Tibial nerve (tissue), 4 donors: ENCODE measurements around the gene PRR30. TPM values are rescaled to one million over a fixed set of nuclear protein-coding genes. Genes with fewer than 3 reads are reported as not detected.

Experiments used
- DNase-seq, 2 donors: peaks; one replicate each; pipeline ENCODE4 v3.0.0-alpha.2; 2019; ENCODE audit warnings: low spot score in 2 of 2
- H3K27ac ChIP-seq, 4 donors: fragments of 200-600 bp; sonication (generic) in 3 of 4; one replicate each; pipeline ENCODE4 v1.5.1; 2017 to 2019; ENCODE audit warnings: mild to moderate bottlenecking in 1 of 4
- H3K27me3 ChIP-seq, 2 donors: fragments of 200-600 bp; sonication (generic) in 1 of 2; one replicate each; pipeline versions ENCODE4 v1.5.1 to v1.6.0; 2017 to 2019
- H3K36me3 ChIP-seq, 3 donors: fragments of 200-600 bp; sonication (generic); one replicate each; pipeline ENCODE4 v1.5.1; 2018 to 2019
- H3K4me1 ChIP-seq, 4 donors: fragments of 200-600 bp; sonication (generic) in 3 of 4; one replicate each; pipeline ENCODE4 v1.5.1; 2017 to 2019
- H3K4me3 ChIP-seq, 4 donors: fragments of 200-600 bp; sonication (generic) in 3 of 4; one replicate each; pipeline ENCODE4 v1.5.1; 2017 to 2019; ENCODE audit warnings: mild to moderate bottlenecking in 1 of 4, moderate library complexity in 1 of 4
- H3K9me3 ChIP-seq, 4 donors: fragments of 200-600 bp; sonication (generic) in 3 of 4; one replicate each; pipeline ENCODE4 v1.5.1; 2017 to 2019
- EP300 ChIP-seq, 2 donors: sonication (generic); formaldehyde crosslinking; IDR thresholded peaks; one replicate each; pipeline ENCODE4 v1.6.1; 2017; ENCODE audit warnings: antibody characterized with exemption in 2 of 2, mild to moderate bottlenecking in 1 of 2
- POLR2A ChIP-seq, 2 donors: fragments of 450-650 bp; IDR thresholded peaks; one replicate each; pipeline ENCODE4 v1.6.1; 2017; ENCODE audit warnings: antibody characterized with exemption in 2 of 2, mild to moderate bottlenecking in 2 of 2, moderate library complexity in 2 of 2
- WGBS, 2 donors: methylation state at CpG; one replicate each; pipeline ENCODE4 v1.1.5; 2018; 5-methylcytosine and 5-hydroxymethylcytosine counted together
- total RNA-seq, 4 donors: library from RNA; depleted of rRNA; stranded (reverse); fragments of >200 nt; gene quantifications; one replicate each; pipeline ENCODE4 v1.1.0, GENCODE V29; 2016
- TF ChIP-seq, protein P1 (sequence below), 5 experiments: fragments of 200-600 bp in 3 of 5; fragments of 450-650 bp in 2 of 5; sonication (generic) in 3 of 5; IDR thresholded peaks; one replicate each; pipeline ENCODE4 v1.5.1; 2016 to 2019; ENCODE audit warnings: antibody characterized with exemption in 5 of 5, mild to moderate bottlenecking in 3 of 5, moderate library complexity in 2 of 5

The PRR30 gene
- total RNA-seq, 4 donors from 2014 or later = not detected

DNA sequence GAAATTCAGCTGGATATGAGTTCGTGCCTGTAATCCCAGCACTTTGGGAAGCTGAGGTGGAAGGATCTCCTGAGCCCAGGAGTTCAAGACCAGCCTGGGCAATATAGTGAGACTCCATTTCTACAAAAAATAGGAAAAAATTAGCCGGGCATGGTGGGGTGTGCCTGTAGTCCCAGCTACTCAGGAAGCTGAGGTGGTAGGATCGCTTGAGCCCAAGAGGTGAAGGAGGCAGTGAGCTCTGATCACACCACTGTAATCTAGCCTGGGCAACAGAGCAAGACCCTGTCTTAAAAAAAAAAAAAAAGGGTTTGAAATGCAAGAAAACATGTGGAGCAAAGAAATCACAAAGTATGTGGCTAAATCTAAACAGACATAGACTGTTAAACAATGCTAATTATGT is 30.1 kb downstream of the PRR30 start:
- H3K4me1 ChIP-seq = peaks cover 0 to 3% (median 0%) of the 10 kb centered on the region in 4 donors
- TF ChIP-seq, protein P1, sequence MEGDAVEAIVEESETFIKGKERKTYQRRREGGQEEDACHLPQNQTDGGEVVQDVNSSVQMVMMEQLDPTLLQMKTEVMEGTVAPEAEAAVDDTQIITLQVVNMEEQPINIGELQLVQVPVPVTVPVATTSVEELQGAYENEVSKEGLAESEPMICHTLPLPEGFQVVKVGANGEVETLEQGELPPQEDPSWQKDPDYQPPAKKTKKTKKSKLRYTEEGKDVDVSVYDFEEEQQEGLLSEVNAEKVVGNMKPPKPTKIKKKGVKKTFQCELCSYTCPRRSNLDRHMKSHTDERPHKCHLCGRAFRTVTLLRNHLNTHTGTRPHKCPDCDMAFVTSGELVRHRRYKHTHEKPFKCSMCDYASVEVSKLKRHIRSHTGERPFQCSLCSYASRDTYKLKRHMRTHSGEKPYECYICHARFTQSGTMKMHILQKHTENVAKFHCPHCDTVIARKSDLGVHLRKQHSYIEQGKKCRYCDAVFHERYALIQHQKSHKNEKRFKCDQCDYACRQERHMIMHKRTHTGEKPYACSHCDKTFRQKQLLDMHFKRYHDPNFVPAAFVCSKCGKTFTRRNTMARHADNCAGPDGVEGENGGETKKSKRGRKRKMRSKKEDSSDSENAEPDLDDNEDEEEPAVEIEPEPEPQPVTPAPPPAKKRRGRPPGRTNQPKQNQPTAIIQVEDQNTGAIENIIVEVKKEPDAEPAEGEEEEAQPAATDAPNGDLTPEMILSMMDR (IDR thresholded peaks at IDR 0.05) = no peak
- no peak for TF ChIP-seq POLR2A (IDR thresholded peaks at IDR 0.05)
- no peak for DNase-seq
- no peak overlapping the region for H3K4me3 ChIP-seq
- H3K36me3 ChIP-seq = no peaks in the 10 kb centered on the region
- H3K27ac ChIP-seq = no peak overlapping the region
- no peaks in the 10 kb centered on the region for H3K9me3 ChIP-seq
- WGBS, 2 donors = 88 to 94% methylated on average over 3 of the region's 3 CpGs
- no peaks in the 10 kb centered on the region for H3K27me3 ChIP-seq

DNA sequence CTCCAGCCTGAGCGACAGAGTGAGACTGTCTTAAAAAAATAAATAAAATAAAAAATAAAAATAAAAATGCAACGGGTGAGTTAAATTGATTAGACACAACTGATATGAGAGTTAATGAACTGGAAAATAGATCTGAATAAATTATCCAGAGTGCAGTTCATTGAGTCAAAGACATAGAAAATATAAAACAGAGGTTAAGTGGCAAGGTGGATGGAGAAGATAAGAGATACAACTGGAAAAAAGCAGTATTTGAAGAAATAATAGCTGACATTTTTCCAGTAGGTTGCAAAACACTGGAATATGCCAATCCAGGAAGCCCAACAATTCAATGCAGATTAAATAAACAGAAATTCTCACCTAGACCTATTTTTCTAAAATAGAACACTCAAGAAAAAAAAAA is 31.0 kb downstream of the PRR30 start:
- no peak for DNase-seq
- WGBS, 2 donors = 89 to 93% methylated on average over 2 of the region's 2 CpGs
- no peaks in the 10 kb centered on the region for H3K27me3 ChIP-seq
- H3K27ac ChIP-seq = no peak overlapping the region
- no peaks in the 10 kb centered on the region for H3K36me3 ChIP-seq
- TF ChIP-seq, protein P1 (IDR thresholded peaks at IDR 0.05) = no peak
- TF ChIP-seq POLR2A (IDR thresholded peaks at IDR 0.05) = no peak
- TF ChIP-seq EP300 (IDR thresholded peaks at IDR 0.05) = no peak
- no peak overlapping the region for H3K4me3 ChIP-seq
- no peaks in the 10 kb centered on the region for H3K9me3 ChIP-seq
- peaks cover 0 to 3% (median 0%) of the 10 kb centered on the region in 4 donors for H3K4me1 ChIP-seq

DNA sequence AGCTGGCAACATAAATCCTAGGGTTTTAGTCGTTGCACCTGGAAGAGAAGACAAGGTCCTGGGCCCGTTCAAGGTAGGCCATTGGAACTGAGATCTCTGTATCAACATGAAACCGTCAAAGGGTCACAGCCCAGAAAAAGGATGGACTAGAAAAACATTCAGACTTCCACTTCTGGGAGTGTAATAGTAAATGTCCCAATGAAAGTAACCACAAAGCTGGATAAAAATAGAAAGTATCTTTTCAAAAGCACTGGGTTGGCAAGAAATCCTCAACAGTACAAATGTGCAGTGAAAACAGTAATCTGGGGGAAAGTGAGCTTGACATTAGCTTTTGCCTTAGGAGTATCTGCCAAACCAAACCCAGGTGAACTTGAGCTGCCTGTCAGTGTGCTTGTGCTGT is 33.2 kb downstream of the PRR30 start:
- no peak overlapping the region for H3K4me3 ChIP-seq
- no peak for DNase-seq
- H3K9me3 ChIP-seq = no peaks in the 10 kb centered on the region
- H3K27me3 ChIP-seq = no peaks in the 10 kb centered on the region
- TF ChIP-seq EP300 (IDR thresholded peaks at IDR 0.05) (no peak), POLR2A (IDR thresholded peaks at IDR 0.05) (no peak)
- TF ChIP-seq, protein P1 (IDR thresholded peaks at IDR 0.05) = no peak
- 67 to 72% methylated on average over 3 of the region's 3 CpGs for WGBS, 2 donors
- H3K36me3 ChIP-seq = no peaks in the 10 kb centered on the region
- peaks cover 0 to 3% (median 0%) of the 10 kb centered on the region in 4 donors for H3K4me1 ChIP-seq
- H3K27ac ChIP-seq = no peak overlapping the region

DNA sequence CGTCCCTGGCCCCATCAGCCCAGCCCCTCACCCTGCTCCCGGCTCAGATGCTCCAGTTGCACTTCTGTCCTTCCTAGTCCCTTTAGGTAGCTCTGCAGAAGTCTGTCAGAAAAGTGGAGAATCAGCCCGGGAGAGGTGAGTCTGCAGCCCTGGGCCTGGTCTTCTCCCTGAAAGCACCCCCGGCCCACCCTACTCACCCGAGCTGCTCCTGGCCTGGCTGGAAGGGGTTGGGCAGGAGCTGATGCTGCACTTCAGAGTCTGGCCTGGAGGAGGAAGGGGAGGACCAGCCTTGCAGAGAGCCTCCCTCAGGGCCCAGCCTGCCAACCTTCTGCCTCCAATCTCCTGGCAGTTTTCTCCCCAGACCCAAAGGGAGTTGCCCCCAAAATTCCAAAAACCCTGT is 36.9 kb downstream of the PRR30 start:
- TF ChIP-seq, protein P1 (IDR thresholded peaks at IDR 0.05) = no peak
- TF ChIP-seq POLR2A (IDR thresholded peaks at IDR 0.05) = no peak
- no peak for TF ChIP-seq EP300 (IDR thresholded peaks at IDR 0.05)
- no peak for DNase-seq

DNA sequence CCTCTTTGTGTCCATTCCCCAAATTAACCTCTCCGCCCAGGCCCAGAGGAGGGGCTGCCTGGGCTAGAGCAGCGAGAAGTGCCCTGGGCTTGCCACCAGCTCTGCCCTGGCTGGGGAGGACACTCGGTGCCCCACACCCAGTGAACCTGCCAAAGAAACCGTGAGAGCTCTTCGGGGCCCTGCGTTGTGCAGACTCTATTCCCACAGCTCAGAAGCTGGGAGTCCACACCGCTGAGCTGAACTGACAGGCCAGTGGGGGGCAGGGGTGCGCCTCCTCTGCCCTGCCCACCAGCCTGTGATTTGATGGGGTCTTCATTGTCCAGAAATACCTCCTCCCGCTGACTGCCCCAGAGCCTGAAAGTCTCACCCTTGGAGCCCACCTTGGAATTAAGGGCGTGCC is 39.2 kb downstream of the PRR30 start:
- TF ChIP-seq, protein P1 (IDR thresholded peaks at IDR 0.05) = no peak
- no peak for TF ChIP-seq EP300 (IDR thresholded peaks at IDR 0.05)
- no peak for TF ChIP-seq POLR2A (IDR thresholded peaks at IDR 0.05)
- no peak for DNase-seq
- 78 to 82% methylated on average over 9 to 10 of the region's 10 CpGs for whole genome bisulfite sequencing, 2 donors

More for the DNA sequence above, 36.9 kb downstream of the PRR30 start:
- Histone ChIP-seq H3K4me3 (no peak overlapping the region), H3K4me1 (peaks cover 0 to 3% (median 0%) of the 10 kb centered on the region in 4 donors), H3K36me3 (peaks cover 0 to 16% (median 0%) of the 10 kb centered on the region in 3 donors), H3K27me3 (no peaks in the 10 kb centered on the region), H3K9me3 (no peaks in the 10 kb centered on the region), H3K27ac (no peak overlapping the region)
- WGBS, 2 donors = 77 to 91% methylated on average over 5 of the region's 5 CpGs

More for the DNA sequence above, 39.2 kb downstream of the PRR30 start:
- Histone ChIP-seq H3K9me3 (no peaks in the 10 kb centered on the region), H3K27me3 (no peaks in the 10 kb centered on the region), H3K36me3 (peaks cover 0 to 16% (median 0%) of the 10 kb centered on the region in 3 donors), H3K4me1 (peaks cover 0 to 12% (median 4%) of the 10 kb centered on the region in 4 donors), H3K4me3 (no peak overlapping the region), H3K27ac (no peak overlapping the region)
